ENCODE results near the gene ARHGAP42. TPM values are rescaled to one million over a fixed set of nuclear protein-coding genes. Genes with fewer than 3 reads are reported as not detected.
A peak's percentile ranks its signal among the peaks of the same experiment; 100 is the strongest.
"Not testable (repeated sequence)": the region's sequence is repeated elsewhere in the genome, so short reads cannot be mapped to it uniquely, and the experiment has no call there.

ARHGAP42 gene
- total and polyA plus RNA-seq, 2 of the 13 experiments (the other 11 are each of a cell fraction or from before 2014, with no cell fraction given) = 2.5 to 4.3 TPM

DNA sequence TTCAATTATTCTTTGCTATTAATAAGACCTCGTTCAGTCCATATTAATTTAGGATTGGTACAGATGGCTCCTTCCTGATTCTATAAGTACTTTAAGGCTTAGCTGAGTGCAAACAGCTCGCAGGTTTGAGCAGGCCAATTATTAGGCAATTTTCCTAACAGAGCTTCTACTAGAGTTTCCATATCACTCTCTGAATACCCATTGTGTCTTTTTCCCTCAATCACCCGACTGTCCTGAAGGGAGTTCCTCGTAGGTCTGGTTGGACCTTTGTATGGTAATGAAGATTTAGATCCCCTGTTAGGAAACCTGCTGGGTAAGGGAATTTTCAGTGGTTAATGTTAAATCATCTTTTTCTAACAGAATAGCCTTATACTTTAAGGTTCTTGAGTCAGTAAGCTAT lies 61.1 kb downstream of the ARHGAP42 start (continued):
- no peak for TF ChIP-seq HINFP (CRISPR knock-in tag; IDR thresholded peaks at IDR 0.05; ENCODE audit: low read depth)
- TF ChIP-seq MED13 (CRISPR knock-in tag; IDR thresholded peaks at IDR 0.05) = no peak
- no peak for TF ChIP-seq ZBTB3 (CRISPR knock-in tag; IDR thresholded peaks at IDR 0.05; ENCODE audit: borderline replicate concordance, low read depth)

DNA sequence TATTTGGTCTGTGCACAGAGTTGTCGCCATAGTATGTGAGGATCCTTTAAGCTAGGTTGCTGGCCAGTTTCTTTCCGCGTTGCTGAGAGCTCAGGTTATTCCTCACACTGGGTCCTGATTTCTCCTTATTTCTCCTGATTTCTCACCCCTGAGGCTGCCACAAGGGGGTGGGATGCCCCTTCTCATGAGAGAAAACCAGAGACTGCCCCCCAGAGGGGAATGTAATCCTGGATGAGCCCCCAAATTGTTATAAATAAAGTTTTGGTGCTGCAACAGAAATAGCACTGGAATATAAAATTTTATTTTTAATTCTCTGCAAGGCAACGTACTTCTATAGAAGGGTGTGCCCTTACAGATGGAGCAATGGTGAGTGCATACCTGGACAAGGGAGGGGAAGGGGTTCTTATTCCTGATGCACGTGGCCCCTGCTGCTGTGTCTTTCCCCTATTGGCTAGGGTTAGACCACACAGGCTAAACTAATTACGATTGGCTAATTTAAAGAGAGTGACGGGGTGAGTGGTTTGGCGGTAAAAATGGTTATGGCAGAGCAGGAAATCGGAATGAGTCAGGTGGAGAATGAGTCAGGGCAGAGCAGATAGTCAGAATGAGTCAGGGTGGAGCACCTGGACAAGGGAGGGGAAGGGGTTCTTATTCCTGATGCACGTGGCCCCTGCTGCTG lies 62.9 kb downstream of the ARHGAP42 start:
- H3K9me3 ChIP-seq (ENCODE audit: low read length); H3K27ac ChIP-seq (ENCODE audit: extremely low read length, insufficient read depth, low read length); H3K9ac ChIP-seq (ENCODE audit: insufficient read depth, low read depth, low read length); H3K4me2 ChIP-seq (ENCODE audit: low read depth, low read length); H2AFZ ChIP-seq (ENCODE audit: low read length); POLR2A ChIA-PET; H3K4me3 ChIP-seq (replicated peaks in 1 of 3; ENCODE audit: insufficient read depth in 1 of 3, low read depth in 2 of 3, low read length in 3 of 3); H3K36me3 ChIP-seq (replicated peaks in 1 of 2; ENCODE audit: control insufficient read depth in 1 of 2, insufficient read depth in 2 of 2, low read length in 2 of 2); H3K27me3 ChIP-seq (ENCODE audit: control insufficient read depth in 1 of 2, insufficient read depth in 2 of 2, low read length in 2 of 2); H4K20me1 ChIP-seq (ENCODE audit: insufficient read depth, low read length); BruUV-seq (replicated peaks); in situ Hi-C loops (cut with HindIII; ENCODE audit: extremely low pct_ligation_motif_present, low pct_unique_long_range_greater_than_20kb); FAIRE-seq; H3K79me2 ChIP-seq (ENCODE audit: insufficient read depth, low read length); H3K4me1 ChIP-seq (ENCODE audit: insufficient read depth, low read length): not testable (repeated sequence)
- ATAC-seq = peak; percentile 61
- 79% methylated on average over 10 of the region's 10 CpGs for WGBS (ENCODE audit: low lambda C conversion rate)
- TF ChIP-seq SMC3 (IDR thresholded peaks at IDR 0.05; ENCODE audit: low read length) (peak; percentile 45; the same call in 1 of the 2 replicates), RAD21 (CRISPR knock-in tag; IDR thresholded peaks at IDR 0.05) (0 out of 2 replicates have a peak, but pooled peaks have one; percentile 34), CTCF (CRISPR knock-in tag; IDR thresholded peaks at IDR 0.05) (peak; percentile 40; the same call in 1 of the 2 replicates), STAG1 (CRISPR knock-in tag; IDR thresholded peaks at IDR 0.05) (peak; percentile 60)
- CTCF ChIA-PET (ENCODE audit: low intra/inter-chr PET ratio, low total read pairs) = interaction anchor here (0.7 to 1.2 kb wide), 3 partner anchors 78 to 105 kb away, joined by 3 to 4 read pairs (median 3); no protein-coding TSS in a partner anchor
- DNase-seq (ENCODE audit: low spot score) = peak; percentile 13
- intact Hi-C loops (cut with micrococcal nuclease; ENCODE audit: unreplicated experiment) = loop anchor here (5.0 kb wide), 1 partner anchor 77 kb away; no protein-coding TSS in a partner anchor

DNA sequence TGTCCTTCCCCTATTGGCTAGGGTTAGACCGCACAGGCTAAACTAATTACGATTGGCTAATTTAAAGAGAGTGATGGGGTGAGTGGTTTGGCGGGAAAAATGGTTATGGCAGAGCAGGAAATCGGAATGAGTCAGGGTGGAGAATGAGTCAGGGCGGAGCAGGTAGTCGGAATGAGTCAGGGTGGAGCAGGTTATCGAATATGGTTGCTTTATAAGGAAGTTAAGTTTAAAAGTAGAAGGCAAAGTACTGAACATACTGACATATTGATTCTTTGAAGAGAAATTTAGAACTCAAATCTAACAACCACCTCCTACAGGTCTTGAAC lies 63.4 kb downstream of the ARHGAP42 start:
- H3K9me3 ChIP-seq (ENCODE audit: low read length); H3K79me2 ChIP-seq (ENCODE audit: insufficient read depth, low read length); H3K27ac ChIP-seq (ENCODE audit: extremely low read length, insufficient read depth, low read length); DNase-seq (ENCODE audit: low spot score); H3K9ac ChIP-seq (ENCODE audit: insufficient read depth, low read depth, low read length); BruUV-seq (replicated peaks); ATAC-seq; POLR2A ChIA-PET; H3K4me1 ChIP-seq (ENCODE audit: insufficient read depth, low read length); H4K20me1 ChIP-seq (ENCODE audit: insufficient read depth, low read length); H2AFZ ChIP-seq (ENCODE audit: low read length); H3K36me3 ChIP-seq (replicated peaks in 1 of 2; ENCODE audit: control insufficient read depth in 1 of 2, insufficient read depth in 2 of 2, low read length in 2 of 2); H3K27me3 ChIP-seq (ENCODE audit: control insufficient read depth in 1 of 2, insufficient read depth in 2 of 2, low read length in 2 of 2); H3K4me2 ChIP-seq (ENCODE audit: low read depth, low read length); in situ Hi-C loops (cut with HindIII; ENCODE audit: extremely low pct_ligation_motif_present, low pct_unique_long_range_greater_than_20kb); H3K4me3 ChIP-seq (replicated peaks in 1 of 3; ENCODE audit: insufficient read depth in 1 of 3, low read depth in 2 of 3, low read length in 3 of 3); FAIRE-seq: not testable (repeated sequence)
- 86% methylated on average over 7 of the region's 7 CpGs for WGBS (ENCODE audit: low lambda C conversion rate)
- intact Hi-C loops (cut with micrococcal nuclease; ENCODE audit: unreplicated experiment) = loop anchor here (5.0 kb wide), 1 partner anchor 77 kb away; no protein-coding TSS in a partner anchor
- CTCF ChIA-PET (ENCODE audit: low intra/inter-chr PET ratio, low total read pairs) = interaction anchor here (0.7 to 1.2 kb wide), 2 partner anchors 78 to 105 kb away, joined by 3 to 4 read pairs; no protein-coding TSS in a partner anchor

Data from HepG2 (cell line).